OCI-LY7 (cell line): ENCODE results near the gene ATRAID. TPM values are rescaled to one million over a fixed set of nuclear protein-coding genes. Genes with fewer than 3 reads are reported as not detected.

Experiments used
- BruUV-seq: library from RNA; stranded (reverse); fragments of 400-500 nt; replicated peaks from 2 replicates; lab custom pipeline; 2021; lab: Mats Ljungman, UMichigan
- CTCF ChIA-PET: fragments of 300-600 bp; sonication (Branson Sonifier 250); formaldehyde crosslinking; loops from one replicate; lab custom pipeline; 2022; ENCODE audit warnings: antibody characterized with exemption; ENCODE audit not compliant: unreplicated experiment; lab: Charles Lee
- POLR2A ChIA-PET: fragments of 300-600 bp; sonication (Branson Sonifier 250); formaldehyde crosslinking; loops from one replicate; lab custom pipeline; 2022; ENCODE audit warnings: antibody characterized with exemption; lab: Charles Lee
- DNase-seq: peaks from one replicate; pipeline ENCODE4 v3.0.0-alpha.2; 2015; ENCODE audit warnings: low spot score
- H2AFZ ChIP-seq: fragments of 200-600 bp; sonication (generic), shearing (Covaris generic); 2 replicates; pipeline ENCODE4 v1.6.1; 2014; ENCODE audit warnings: mild to moderate bottlenecking, antibody characterized with exemption, low read length, moderate library complexity
- H3K27ac ChIP-seq: fragments of 200-600 bp; sonication (generic); 2 replicates; pipeline ENCODE4 v1.5.1; 2014; ENCODE audit warnings: mixed run types, low read depth, mild to moderate bottlenecking, moderate library complexity, low read length, inconsistent platforms; ENCODE audit not compliant: poor library complexity, severe bottlenecking
- H3K36me3 ChIP-seq: fragments of 200-600 bp; sonication (generic); 2 replicates; pipeline ENCODE4 v1.6.1; 2014; ENCODE audit warnings: mild to moderate bottlenecking, antibody characterized with exemption, low read length, moderate library complexity, mixed read lengths; ENCODE audit not compliant: insufficient read depth
- H3K4me1 ChIP-seq: fragments of 200-600 bp; sonication (generic); 2 replicates; pipeline ENCODE4 v1.5.1; 2014; ENCODE audit warnings: mild to moderate bottlenecking, low read length; ENCODE audit not compliant: insufficient read depth, poor library complexity, severe bottlenecking
- H3K4me2 ChIP-seq: fragments of 200-600 bp; sonication (generic); 2 replicates; pipeline ENCODE4 v1.6.1; 2014; ENCODE audit warnings: mild to moderate bottlenecking, low read length
- H3K4me3 ChIP-seq: fragments of 200-600 bp; sonication (generic); 2 replicates; pipeline ENCODE4 v1.5.1; 2014; ENCODE audit warnings: mild to moderate bottlenecking, low read depth, low read length; ENCODE audit not compliant: poor library complexity, severe bottlenecking
- H3K79me2 ChIP-seq: fragments of 200-600 bp; sonication (generic); 2 replicates; pipeline ENCODE4 v1.6.1; 2016; ENCODE audit warnings: low read depth, mild to moderate bottlenecking, low read length, moderate library complexity, mixed read lengths; ENCODE audit not compliant: insufficient read depth
- H3K9me2 ChIP-seq: fragments of 200-600 bp; sonication (generic); 2 replicates; pipeline ENCODE4 v1.6.1; 2016; ENCODE audit warnings: mild to moderate bottlenecking, low read length, mixed read lengths; ENCODE audit not compliant: insufficient read depth
- H3K9me3 ChIP-seq: fragments of 200-600 bp; sonication (generic); 2 replicates; pipeline ENCODE4 v1.6.1; 2014; ENCODE audit warnings: mild to moderate bottlenecking, mixed run types, low read length, mixed read lengths
- H4K20me1 ChIP-seq: fragments of 200-600 bp; sonication (generic); 2 replicates; pipeline ENCODE4 v1.6.1; 2014; ENCODE audit warnings: mild to moderate bottlenecking, antibody characterized with exemption, low read length, moderate library complexity, mixed read lengths; ENCODE audit not compliant: insufficient read depth
- EZH2phosphoT487 ChIP-seq: fragments of 200-600 bp; sonication (generic); IDR thresholded peaks from 2 replicates; pipeline ENCODE4 v1.6.1; 2018; ENCODE audit warnings: low read depth, borderline replicate concordance, mild to moderate bottlenecking, mixed run types, antibody characterized with exemption, low read length, moderate library complexity, mixed read lengths
- intact Hi-C: fragments of 100-400 bp; cut with micrococcal nuclease; formaldehyde crosslinking; loops from one replicate; pipeline ENCODE4 v1.10.0; 2022; ENCODE audit not compliant: unreplicated experiment
- total RNA-seq, 2 experiments: library from RNA; depleted of rRNA in 1 of 2; stranded (reverse); fragments of >200 nt in 1 of 2; shearing (Covaris generic) in 1 of 2; gene quantifications; 2 replicates each; pipeline ENCODE4 v1.2.3, GENCODE V29; 2014 to 2022
- TF ChIP-seq, protein P1 (sequence below): fragments of 200-600 bp; sonication (generic); conservative IDR thresholded peaks from 2 replicates; pipeline ENCODE4 v1.5.1; 2014; ENCODE audit warnings: mild to moderate bottlenecking, antibody characterized with exemption, low read length, moderate library complexity, mixed read lengths

ATRAID gene
- total RNA-seq, 2 experiments from 2014 or later: 92.7 to 93.3 TPM

- Histone ChIP-seq H3K36me3 (peaks cover 95% of the 10 kb centered on the region), H3K79me2 (peaks cover 43% of the 10 kb centered on the region), H3K4me3 (no peak overlapping the region), H4K20me1 (no peaks in the 10 kb centered on the region; the same call in 1 of the 2 replicates), H3K9me3 (no peaks in the 10 kb centered on the region), H3K9me2 (no peaks in the 10 kb centered on the region), H3K27ac (no peak overlapping the region), H3K4me2 (no peak overlapping the region), H3K4me1 (peaks cover 30% of the 10 kb centered on the region), H2AFZ (no peak overlapping the region)
- intact Hi-C loops: no loop called here
- no TSS peak for BruUV-seq
- ChIA-PET POLR2A (interaction anchor here (0.7 to 0.9 kb wide), 2 partner anchors 9 to 58 kb away, joined by 3 read pairs; no protein-coding TSS in a partner anchor), CTCF (no interaction called here)
- no peak for DNase-seq
- TF ChIP-seq EZH2phosphoT487: no peak
- TF ChIP-seq, protein P1, sequence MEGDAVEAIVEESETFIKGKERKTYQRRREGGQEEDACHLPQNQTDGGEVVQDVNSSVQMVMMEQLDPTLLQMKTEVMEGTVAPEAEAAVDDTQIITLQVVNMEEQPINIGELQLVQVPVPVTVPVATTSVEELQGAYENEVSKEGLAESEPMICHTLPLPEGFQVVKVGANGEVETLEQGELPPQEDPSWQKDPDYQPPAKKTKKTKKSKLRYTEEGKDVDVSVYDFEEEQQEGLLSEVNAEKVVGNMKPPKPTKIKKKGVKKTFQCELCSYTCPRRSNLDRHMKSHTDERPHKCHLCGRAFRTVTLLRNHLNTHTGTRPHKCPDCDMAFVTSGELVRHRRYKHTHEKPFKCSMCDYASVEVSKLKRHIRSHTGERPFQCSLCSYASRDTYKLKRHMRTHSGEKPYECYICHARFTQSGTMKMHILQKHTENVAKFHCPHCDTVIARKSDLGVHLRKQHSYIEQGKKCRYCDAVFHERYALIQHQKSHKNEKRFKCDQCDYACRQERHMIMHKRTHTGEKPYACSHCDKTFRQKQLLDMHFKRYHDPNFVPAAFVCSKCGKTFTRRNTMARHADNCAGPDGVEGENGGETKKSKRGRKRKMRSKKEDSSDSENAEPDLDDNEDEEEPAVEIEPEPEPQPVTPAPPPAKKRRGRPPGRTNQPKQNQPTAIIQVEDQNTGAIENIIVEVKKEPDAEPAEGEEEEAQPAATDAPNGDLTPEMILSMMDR: no peak
Observed at GRCh38 chr2:27221166-27221565, 9.3 kb downstream of the ATRAID start.

DNA sequence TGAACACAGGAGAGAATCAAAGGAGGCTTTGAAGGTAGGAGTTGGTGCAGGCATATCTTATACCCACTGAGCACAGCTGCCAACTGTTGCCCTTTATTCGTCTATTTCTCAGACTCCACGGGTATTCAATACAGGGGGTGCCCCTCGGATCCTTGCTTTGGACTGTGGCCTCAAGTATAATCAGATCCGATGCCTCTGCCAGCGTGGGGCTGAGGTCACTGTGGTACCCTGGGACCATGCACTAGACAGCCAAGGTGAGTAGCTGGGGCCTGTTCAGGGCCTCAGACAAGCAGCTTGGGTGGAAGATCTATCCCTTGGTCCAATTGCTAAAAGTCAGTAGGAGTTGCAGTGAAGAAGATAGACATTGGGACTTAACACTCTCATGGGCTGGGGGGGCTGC lies 10.6 kb downstream of the ATRAID start:
- Histone ChIP-seq H3K36me3 (peaks cover 99% of the 10 kb centered on the region), H3K79me2 (peaks cover 43% of the 10 kb centered on the region), H3K4me1 (peaks cover 20% of the 10 kb centered on the region), H2AFZ (no peak overlapping the region), H4K20me1 (no peaks in the 10 kb centered on the region; the same call in 1 of the 2 replicates), H3K27ac (no peak overlapping the region), H3K9me3 (no peaks in the 10 kb centered on the region), H3K9me2 (no peaks in the 10 kb centered on the region), H3K4me2 (no peak overlapping the region), H3K4me3 (no peak overlapping the region)
- intact Hi-C loops: no loop called here
- BruUV-seq: no TSS peak
- no peak for DNase-seq
- ChIA-PET POLR2A (no interaction called here), CTCF (no interaction called here)
- no peak for TF ChIP-seq EZH2phosphoT487
- TF ChIP-seq, protein P1: no peak

DNA sequence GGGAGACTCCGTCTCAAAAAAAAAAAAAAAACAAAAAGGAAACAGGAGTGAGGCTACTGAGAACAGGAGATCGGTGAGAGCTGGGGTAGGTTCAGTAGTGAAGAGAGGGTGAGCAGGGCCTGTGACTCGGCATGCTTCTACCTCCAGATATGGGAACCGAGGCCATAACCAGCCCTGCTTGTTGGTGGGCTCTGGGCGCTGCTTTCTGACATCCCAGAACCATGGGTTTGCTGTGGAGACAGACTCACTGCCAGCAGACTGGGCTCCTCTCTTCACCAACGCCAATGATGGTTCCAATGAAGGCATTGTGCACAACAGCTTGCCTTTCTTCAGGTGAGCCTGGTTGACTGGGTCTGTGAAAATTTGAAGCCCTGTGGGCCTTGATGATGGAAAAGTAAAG lies 11.6 kb downstream of the ATRAID start:
- Histone ChIP-seq H3K9me2 (no peaks in the 10 kb centered on the region), H3K4me2 (no peak overlapping the region), H4K20me1 (peaks cover 8% of the 10 kb centered on the region), H3K36me3 (peaks cover 99% of the 10 kb centered on the region), H3K27ac (no peak overlapping the region), H3K4me3 (no peak overlapping the region), H3K79me2 (peaks cover 37% of the 10 kb centered on the region), H2AFZ (no peak overlapping the region), H3K9me3 (no peaks in the 10 kb centered on the region), H3K4me1 (peaks cover 19% of the 10 kb centered on the region)
- DNase-seq: no peak
- BruUV-seq: no TSS peak
- TF ChIP-seq, protein P1: no peak
- ChIA-PET POLR2A (interaction anchor here (0.5 to 0.7 kb wide), 2 partner anchors 16 to 21 kb away, joined by 3 to 4 read pairs; no protein-coding TSS in a partner anchor), CTCF (no interaction called here)
- intact Hi-C loops: no loop called here
